ENCODE data around the gene TPCN2.

TPCN2 gene

GRCh38 chr11:69037074-69037473 lies 11.7 kb upstream of the TPCN2 start:
- no peak for DNase-seq (ENCODE audit: extremely low read depth, low read depth)
- TF ChIP-seq, protein P1, sequence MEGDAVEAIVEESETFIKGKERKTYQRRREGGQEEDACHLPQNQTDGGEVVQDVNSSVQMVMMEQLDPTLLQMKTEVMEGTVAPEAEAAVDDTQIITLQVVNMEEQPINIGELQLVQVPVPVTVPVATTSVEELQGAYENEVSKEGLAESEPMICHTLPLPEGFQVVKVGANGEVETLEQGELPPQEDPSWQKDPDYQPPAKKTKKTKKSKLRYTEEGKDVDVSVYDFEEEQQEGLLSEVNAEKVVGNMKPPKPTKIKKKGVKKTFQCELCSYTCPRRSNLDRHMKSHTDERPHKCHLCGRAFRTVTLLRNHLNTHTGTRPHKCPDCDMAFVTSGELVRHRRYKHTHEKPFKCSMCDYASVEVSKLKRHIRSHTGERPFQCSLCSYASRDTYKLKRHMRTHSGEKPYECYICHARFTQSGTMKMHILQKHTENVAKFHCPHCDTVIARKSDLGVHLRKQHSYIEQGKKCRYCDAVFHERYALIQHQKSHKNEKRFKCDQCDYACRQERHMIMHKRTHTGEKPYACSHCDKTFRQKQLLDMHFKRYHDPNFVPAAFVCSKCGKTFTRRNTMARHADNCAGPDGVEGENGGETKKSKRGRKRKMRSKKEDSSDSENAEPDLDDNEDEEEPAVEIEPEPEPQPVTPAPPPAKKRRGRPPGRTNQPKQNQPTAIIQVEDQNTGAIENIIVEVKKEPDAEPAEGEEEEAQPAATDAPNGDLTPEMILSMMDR (IDR thresholded peaks at IDR 0.05; ENCODE audit: low read depth, low read length, missing control alignments) = no peak
- no peak overlapping the region for H3K4me3 ChIP-seq (replicated peaks; ENCODE audit: low read depth, low read length)

GRCh38 chr11:69037544-69037943 lies 11.2 kb upstream of the TPCN2 start:
- no peak for DNase-seq (ENCODE audit: extremely low read depth, low read depth)
- H3K4me3 ChIP-seq (replicated peaks; ENCODE audit: low read depth, low read length) = no peak overlapping the region
- TF ChIP-seq, protein P1 (IDR thresholded peaks at IDR 0.05; ENCODE audit: low read depth, low read length, missing control alignments) = no peak

DNA sequence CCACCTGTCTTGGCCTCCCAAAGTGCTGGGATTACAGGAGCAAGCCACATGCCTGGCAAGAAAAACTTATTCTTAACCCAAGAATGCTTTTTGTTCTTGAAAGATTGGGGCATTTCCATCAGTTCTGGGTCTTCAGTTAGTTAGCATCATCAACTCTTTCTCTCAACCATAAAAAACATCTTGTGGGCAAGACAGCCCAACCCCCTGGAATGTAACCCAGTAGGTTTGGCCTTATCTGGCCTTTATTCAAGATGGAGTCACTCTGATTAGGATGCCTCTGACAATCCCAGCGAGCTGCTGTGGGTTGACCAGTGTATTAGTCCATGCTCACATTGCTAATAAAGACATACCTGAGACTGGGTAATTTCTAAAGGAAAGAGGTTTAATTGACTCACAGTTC lies 9.2 kb upstream of the TPCN2 start:
- DNase-seq (ENCODE audit: extremely low read depth, low read depth) = no peak
- no peak overlapping the region for H3K4me3 ChIP-seq (replicated peaks; ENCODE audit: low read depth, low read length)
- TF ChIP-seq, protein P1 (IDR thresholded peaks at IDR 0.05; ENCODE audit: low read depth, low read length, missing control alignments) = no peak

- H3K4me3 ChIP-seq (replicated peaks; ENCODE audit: low read depth, low read length) = no peak overlapping the region
- DNase-seq (ENCODE audit: extremely low read depth, low read depth) = no peak
- TF ChIP-seq, protein P1 (IDR thresholded peaks at IDR 0.05; ENCODE audit: low read depth, low read length, missing control alignments) = no peak
Observed at GRCh38 chr11:69040051-69040450, 8.7 kb upstream of the TPCN2 start.

DNA sequence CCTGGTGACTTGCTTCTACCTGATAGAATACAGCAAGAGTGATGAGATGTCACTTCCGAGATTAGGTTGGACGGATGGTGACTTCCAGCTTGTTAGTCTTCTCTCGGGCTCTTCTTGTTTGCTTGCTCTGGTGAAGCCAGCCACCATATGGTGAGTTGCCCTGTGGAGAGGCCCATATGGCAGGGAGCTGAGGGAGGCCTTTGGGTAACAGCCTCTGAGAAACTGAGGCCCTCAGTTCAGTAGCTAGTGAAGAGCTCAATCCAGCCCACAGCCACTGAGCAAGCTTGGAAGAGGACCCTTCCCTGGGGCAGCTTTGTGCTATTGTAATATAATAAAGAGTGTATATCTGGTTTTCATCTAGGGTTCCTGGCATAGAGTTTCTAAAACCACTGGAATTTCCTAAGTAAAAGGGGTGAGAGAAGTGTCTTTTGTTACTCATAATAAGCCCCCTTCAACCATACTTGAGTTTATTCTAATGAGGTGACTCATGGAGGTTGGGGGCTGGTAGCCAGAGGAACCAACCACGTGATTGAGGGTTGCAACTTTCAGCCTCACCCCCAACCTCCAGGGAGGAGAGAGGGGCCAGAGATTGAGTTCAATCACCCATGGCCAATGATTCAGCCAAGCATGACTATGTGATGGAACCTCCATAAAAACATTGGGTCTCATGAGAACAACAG lies 8.0 kb upstream of the TPCN2 start:
- TF ChIP-seq, protein P1 (IDR thresholded peaks at IDR 0.05; ENCODE audit: low read depth, low read length, missing control alignments) = no peak
- DNase-seq (ENCODE audit: extremely low read depth, low read depth) = peak; percentile 80
- no peak overlapping the region for H3K4me3 ChIP-seq (replicated peaks; ENCODE audit: low read depth, low read length)

- no peak overlapping the region for H3K4me3 ChIP-seq (replicated peaks; ENCODE audit: low read depth, low read length)
- no peak for DNase-seq (ENCODE audit: extremely low read depth, low read depth)
- TF ChIP-seq, protein P1 (IDR thresholded peaks at IDR 0.05; ENCODE audit: low read depth, low read length, missing control alignments) = no peak
Observed at GRCh38 chr11:69041516-69041915, 7.2 kb upstream of the TPCN2 start.
